LNCaP clone FGC (cell line): Measurements from ENCODE around the gene GTPBP3.

Source experiments
- DNase-seq: peaks from one replicate; pipeline ENCODE4 v3.0.0-alpha.2; 2011; ENCODE audit warnings: low read depth
- H3K4me3 ChIP-seq: 2 replicates; pipeline ENCODE4 v1.5.1; 2011; ENCODE audit warnings: mild to moderate bottlenecking, low read depth, low read length, control low read depth
- CTCF ChIP-seq: IDR thresholded peaks from 2 replicates; pipeline ENCODE4 v1.5.1; 2012; ENCODE audit warnings: mild to moderate bottlenecking; ENCODE audit not compliant: control insufficient read depth, insufficient read depth; ENCODE audit errors: extremely low read depth

Gene GTPBP3

GRCh38 chr19:17333611-17334413 is 3.5 kb upstream of the GTPBP3 start:
- H3K4me3 ChIP-seq, result peak overlapping the region; percentile 75
- no peak for TF ChIP-seq CTCF
- DNase-seq, result no peak

GRCh38 chr19:17334414-17335409 is 2.6 kb upstream of the GTPBP3 start, which contains the start of gene ANO8:
Gene ANO8, minus strand, starts transcription at chr19:17334855. Its CDS starts 185 bp downstream, at chr19:17334670.
- TF ChIP-seq CTCF, result no peak
- H3K4me3 ChIP-seq, result peak within 1 kb of the TSS; percentile 75
- peak; percentile 96 for DNase-seq

- no peak for TF ChIP-seq CTCF
- peak overlapping the region; percentile 75 for H3K4me3 ChIP-seq
- no peak for DNase-seq
Observed at GRCh38 chr19:17335575-17335974, 1.8 kb upstream of the GTPBP3 start.

GRCh38 chr19:17337675-17338432 is 501 bp downstream of the GTPBP3 start:
- no peak for DNase-seq
- peak overlapping the region; percentile 77 for H3K4me3 ChIP-seq
- no peak for TF ChIP-seq CTCF

- TF ChIP-seq CTCF, result no peak
- no peak for DNase-seq
- peak overlapping the region; percentile 77 for H3K4me3 ChIP-seq
Observed at GRCh38 chr19:17338433-17339078, 1.2 kb downstream of the GTPBP3 start.
